Upper lobe of left lung (tissue), 4 donors: ENCODE data around the gene SCYGR1.

ENCODE experiments used
- EP300 ChIP-seq, 4 donors: sonication (generic); formaldehyde crosslinking; IDR thresholded peaks; one replicate each; pipeline ENCODE4 v1.5.1; 2017; ENCODE audit warnings: antibody characterized with exemption in 4 of 4, control low read depth in 2 of 4
- POLR2A ChIP-seq, 4 donors: fragments of 450-650 bp; IDR thresholded peaks; one replicate each; pipeline ENCODE4 v1.5.1; 2016 to 2017; ENCODE audit warnings: antibody characterized with exemption in 4 of 4, mild to moderate bottlenecking in 2 of 4
- POLR2AphosphoS5 ChIP-seq, 2 donors: sonication (generic); formaldehyde crosslinking; IDR thresholded peaks; one replicate each; pipeline ENCODE4 v1.5.1; 2017; ENCODE audit warnings: antibody characterized with exemption in 2 of 2
- TF ChIP-seq, protein P1 (sequence below), 6 experiments: fragments of 450-650 bp in 4 of 6; fragments of 200-600 bp in 2 of 6; sonication (generic) in 2 of 6; IDR thresholded peaks; one replicate each; pipeline ENCODE4 v1.5.1; 2016 to 2019; ENCODE audit warnings: antibody characterized with exemption in 6 of 6

DNA sequence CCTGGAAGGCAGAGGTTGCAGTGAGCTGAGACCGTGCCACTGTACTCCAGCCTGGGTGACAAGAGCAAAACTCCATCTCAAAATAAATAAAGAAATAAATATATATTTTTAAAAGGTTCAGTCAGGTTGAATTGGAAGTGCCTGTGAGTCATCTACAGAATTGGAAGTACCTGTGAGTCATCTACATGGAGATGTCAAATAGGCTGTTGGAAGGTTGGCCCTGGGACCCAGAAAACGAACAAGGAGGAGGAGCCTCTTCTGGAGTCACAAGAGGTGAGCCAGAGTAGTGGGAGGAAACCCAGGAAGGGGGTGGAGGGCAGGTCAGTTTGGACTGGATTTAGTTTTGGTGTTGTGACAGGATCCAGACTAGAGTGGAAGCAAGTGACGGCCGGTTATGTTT lies 15.2 kb upstream of the SCYGR1 start:
- TF ChIP-seq, protein P1, sequence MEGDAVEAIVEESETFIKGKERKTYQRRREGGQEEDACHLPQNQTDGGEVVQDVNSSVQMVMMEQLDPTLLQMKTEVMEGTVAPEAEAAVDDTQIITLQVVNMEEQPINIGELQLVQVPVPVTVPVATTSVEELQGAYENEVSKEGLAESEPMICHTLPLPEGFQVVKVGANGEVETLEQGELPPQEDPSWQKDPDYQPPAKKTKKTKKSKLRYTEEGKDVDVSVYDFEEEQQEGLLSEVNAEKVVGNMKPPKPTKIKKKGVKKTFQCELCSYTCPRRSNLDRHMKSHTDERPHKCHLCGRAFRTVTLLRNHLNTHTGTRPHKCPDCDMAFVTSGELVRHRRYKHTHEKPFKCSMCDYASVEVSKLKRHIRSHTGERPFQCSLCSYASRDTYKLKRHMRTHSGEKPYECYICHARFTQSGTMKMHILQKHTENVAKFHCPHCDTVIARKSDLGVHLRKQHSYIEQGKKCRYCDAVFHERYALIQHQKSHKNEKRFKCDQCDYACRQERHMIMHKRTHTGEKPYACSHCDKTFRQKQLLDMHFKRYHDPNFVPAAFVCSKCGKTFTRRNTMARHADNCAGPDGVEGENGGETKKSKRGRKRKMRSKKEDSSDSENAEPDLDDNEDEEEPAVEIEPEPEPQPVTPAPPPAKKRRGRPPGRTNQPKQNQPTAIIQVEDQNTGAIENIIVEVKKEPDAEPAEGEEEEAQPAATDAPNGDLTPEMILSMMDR (IDR thresholded peaks at IDR 0.05), result no peak
- no peak for TF ChIP-seq POLR2AphosphoS5 (IDR thresholded peaks at IDR 0.05)
- TF ChIP-seq POLR2A (IDR thresholded peaks at IDR 0.05), result no peak
- TF ChIP-seq EP300 (IDR thresholded peaks at IDR 0.05), result no peak
